GM10248 (cell line): ENCODE measurements around the gene MT1B.

Experiments
- CTCF ChIA-PET: fragments of 300-600 bp; sonication (Branson Sonifier 250); formaldehyde crosslinking; extraction: SDS; loops from one replicate; lab custom pipeline; 2021; ENCODE audit warnings: antibody characterized with exemption; lab: Yijun Ruan, JAX
- POLR2A ChIA-PET: fragments of 350-650 bp; sonication (Branson Sonifier 250); formaldehyde crosslinking; extraction: SDS; loops from one replicate; lab custom pipeline; 2020; ENCODE audit warnings: antibody characterized with exemption; lab: Yijun Ruan, JAX
- DNase-seq: peaks from one replicate; pipeline ENCODE4 v3.0.0; 2012; ENCODE audit errors: extremely low spot score
- TF ChIP-seq, protein P1 (sequence below): IDR thresholded peaks from 2 replicates; pipeline ENCODE4 v1.5.1; 2012; ENCODE audit warnings: mild to moderate bottlenecking, low read depth; ENCODE audit errors: extremely low read depth, missing control alignments, control extremely low read depth

The MT1B gene

DNA sequence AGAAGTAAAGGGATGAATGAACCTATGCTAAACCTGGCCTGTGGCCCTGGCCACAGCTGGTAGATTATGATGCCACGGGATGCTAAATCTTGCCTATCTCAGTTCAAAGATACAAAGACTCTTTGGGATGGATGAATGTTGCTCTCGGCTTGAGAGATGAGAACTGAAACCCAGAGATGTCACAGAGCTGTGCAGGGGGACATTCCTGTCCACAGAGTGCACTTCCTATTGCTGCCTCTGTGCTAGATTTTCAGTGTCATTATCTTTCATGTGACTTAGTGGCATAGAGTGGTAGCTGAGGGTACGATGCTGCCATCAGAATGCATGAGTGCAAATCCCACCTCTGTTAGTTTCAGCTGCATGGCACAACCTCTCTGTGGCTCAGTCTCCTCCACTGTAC is 21.6 kb upstream of the MT1B start:
- TF ChIP-seq, protein P1, sequence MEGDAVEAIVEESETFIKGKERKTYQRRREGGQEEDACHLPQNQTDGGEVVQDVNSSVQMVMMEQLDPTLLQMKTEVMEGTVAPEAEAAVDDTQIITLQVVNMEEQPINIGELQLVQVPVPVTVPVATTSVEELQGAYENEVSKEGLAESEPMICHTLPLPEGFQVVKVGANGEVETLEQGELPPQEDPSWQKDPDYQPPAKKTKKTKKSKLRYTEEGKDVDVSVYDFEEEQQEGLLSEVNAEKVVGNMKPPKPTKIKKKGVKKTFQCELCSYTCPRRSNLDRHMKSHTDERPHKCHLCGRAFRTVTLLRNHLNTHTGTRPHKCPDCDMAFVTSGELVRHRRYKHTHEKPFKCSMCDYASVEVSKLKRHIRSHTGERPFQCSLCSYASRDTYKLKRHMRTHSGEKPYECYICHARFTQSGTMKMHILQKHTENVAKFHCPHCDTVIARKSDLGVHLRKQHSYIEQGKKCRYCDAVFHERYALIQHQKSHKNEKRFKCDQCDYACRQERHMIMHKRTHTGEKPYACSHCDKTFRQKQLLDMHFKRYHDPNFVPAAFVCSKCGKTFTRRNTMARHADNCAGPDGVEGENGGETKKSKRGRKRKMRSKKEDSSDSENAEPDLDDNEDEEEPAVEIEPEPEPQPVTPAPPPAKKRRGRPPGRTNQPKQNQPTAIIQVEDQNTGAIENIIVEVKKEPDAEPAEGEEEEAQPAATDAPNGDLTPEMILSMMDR = no peak
- DNase-seq = peak; percentile 75
- ChIA-PET POLR2A (no interaction called here), CTCF (interaction anchor here (0.7 to 1.2 kb wide), 5 partner anchors 9 to 73 kb away, joined by 3 to 4 read pairs (median 3); no protein-coding TSS in a partner anchor)

GRCh38 chr16:56631197-56631596 is 20.5 kb upstream of the MT1B start:
- POLR2A ChIA-PET = no interaction called here
- DNase-seq = no peak
- TF ChIP-seq, protein P1 = no peak
- CTCF ChIA-PET = interaction anchor here (0.7 to 1.2 kb wide), 3 partner anchors 11 to 71 kb away, joined by 3 to 4 read pairs (median 3); no protein-coding TSS in a partner anchor

- CTCF ChIA-PET = interaction anchor here (0.7 kb wide), 1 partner anchor 11 kb away, joined by 3 read pairs; no protein-coding TSS in a partner anchor
- TF ChIP-seq, protein P1 = no peak
- DNase-seq = no peak
- POLR2A ChIA-PET = no interaction called here
Measured at GRCh38 chr16:56631832-56632155, 19.9 kb upstream of the MT1B start.

- ChIA-PET POLR2A (no interaction called here), CTCF (no interaction called here)
- DNase-seq = no peak
- TF ChIP-seq, protein P1 = no peak
Measured at GRCh38 chr16:56632156-56632847, 19.4 kb upstream of the MT1B start, which contains the start of gene MT1M. MT1M (plus strand) TSS chr16:56632659; CDS start chr16:56632732, 73 bp downstream.

GRCh38 chr16:56632848-56633365 is 18.8 kb upstream of the MT1B start:
- CTCF ChIA-PET = no interaction called here
- TF ChIP-seq, protein P1 = no peak
- POLR2A ChIA-PET = no interaction called here
- DNase-seq = no peak

DNA sequence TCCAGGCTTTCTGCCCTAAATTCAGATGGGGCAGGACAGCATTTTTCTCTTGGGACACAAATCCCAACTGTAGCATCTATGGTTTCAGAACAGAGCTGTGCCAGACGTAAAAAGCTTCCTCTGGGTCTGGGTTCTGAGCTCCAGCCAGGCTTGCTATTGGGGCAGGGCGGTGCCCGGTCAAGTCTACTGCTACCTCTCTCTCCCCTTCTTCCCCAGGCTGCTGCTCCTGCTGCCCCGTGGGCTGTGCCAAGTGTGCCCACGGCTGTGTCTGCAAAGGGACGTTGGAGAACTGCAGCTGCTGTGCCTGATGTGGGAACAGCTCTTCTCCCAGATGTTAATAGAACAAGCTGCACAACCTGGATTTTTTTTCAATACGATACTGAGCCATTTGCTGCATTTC is 18.2 kb upstream of the MT1B start:
- TF ChIP-seq, protein P1 = no peak
- ChIA-PET POLR2A (no interaction called here), CTCF (no interaction called here)
- DNase-seq = no peak
